Activated CD4-positive, alpha-beta T cell treated with anti-CD3 and anti-CD28 coated beads, Interleukin-2, amount 10 ng/mL, durations not matched to agents 24 days and 14 days (primary cell): Measurements from ENCODE around the gene ADAMTSL1. TPM values are rescaled to one million over a fixed set of nuclear protein-coding genes. Genes with fewer than 3 reads are reported as not detected.
A peak's percentile ranks its signal among the peaks of the same experiment; 100 is the strongest.

Experiments used
- DNase-seq: peaks from one replicate; pipeline ENCODE4 v3.0.0; 2022
- H3K27ac Mint-ChIP-seq: one replicate; pipeline ENCODE4 v1.8.0; 2022; ENCODE audit warnings: mild to moderate bottlenecking, mixed read lengths
- H3K27me3 Mint-ChIP-seq: one replicate; pipeline ENCODE4 v1.8.0; 2022; ENCODE audit warnings: mixed read lengths
- H3K36me3 Mint-ChIP-seq: one replicate; pipeline ENCODE4 v1.8.0; 2022; ENCODE audit warnings: low read depth, mild to moderate bottlenecking, mixed read lengths
- H3K4me1 Mint-ChIP-seq: one replicate; pipeline ENCODE4 v1.8.0; 2021; ENCODE audit warnings: mixed read lengths
- H3K4me3 Mint-ChIP-seq: one replicate; pipeline ENCODE4 v1.8.0; 2022; ENCODE audit warnings: mild to moderate bottlenecking, moderate library complexity, mixed read lengths
- H3K9me3 Mint-ChIP-seq: one replicate; pipeline ENCODE4 v1.8.0; 2021; ENCODE audit warnings: mixed read lengths
- intact Hi-C: fragments of 100-400 bp; cut with micrococcal nuclease; formaldehyde crosslinking; loops from one replicate; pipeline ENCODE4 v1.15.1; 2023
- total RNA-seq: library from RNA; stranded (reverse); gene quantifications from 2 replicates; pipeline ENCODE4 v1.2.3, GENCODE V29; 2022

ADAMTSL1 gene, protein sequence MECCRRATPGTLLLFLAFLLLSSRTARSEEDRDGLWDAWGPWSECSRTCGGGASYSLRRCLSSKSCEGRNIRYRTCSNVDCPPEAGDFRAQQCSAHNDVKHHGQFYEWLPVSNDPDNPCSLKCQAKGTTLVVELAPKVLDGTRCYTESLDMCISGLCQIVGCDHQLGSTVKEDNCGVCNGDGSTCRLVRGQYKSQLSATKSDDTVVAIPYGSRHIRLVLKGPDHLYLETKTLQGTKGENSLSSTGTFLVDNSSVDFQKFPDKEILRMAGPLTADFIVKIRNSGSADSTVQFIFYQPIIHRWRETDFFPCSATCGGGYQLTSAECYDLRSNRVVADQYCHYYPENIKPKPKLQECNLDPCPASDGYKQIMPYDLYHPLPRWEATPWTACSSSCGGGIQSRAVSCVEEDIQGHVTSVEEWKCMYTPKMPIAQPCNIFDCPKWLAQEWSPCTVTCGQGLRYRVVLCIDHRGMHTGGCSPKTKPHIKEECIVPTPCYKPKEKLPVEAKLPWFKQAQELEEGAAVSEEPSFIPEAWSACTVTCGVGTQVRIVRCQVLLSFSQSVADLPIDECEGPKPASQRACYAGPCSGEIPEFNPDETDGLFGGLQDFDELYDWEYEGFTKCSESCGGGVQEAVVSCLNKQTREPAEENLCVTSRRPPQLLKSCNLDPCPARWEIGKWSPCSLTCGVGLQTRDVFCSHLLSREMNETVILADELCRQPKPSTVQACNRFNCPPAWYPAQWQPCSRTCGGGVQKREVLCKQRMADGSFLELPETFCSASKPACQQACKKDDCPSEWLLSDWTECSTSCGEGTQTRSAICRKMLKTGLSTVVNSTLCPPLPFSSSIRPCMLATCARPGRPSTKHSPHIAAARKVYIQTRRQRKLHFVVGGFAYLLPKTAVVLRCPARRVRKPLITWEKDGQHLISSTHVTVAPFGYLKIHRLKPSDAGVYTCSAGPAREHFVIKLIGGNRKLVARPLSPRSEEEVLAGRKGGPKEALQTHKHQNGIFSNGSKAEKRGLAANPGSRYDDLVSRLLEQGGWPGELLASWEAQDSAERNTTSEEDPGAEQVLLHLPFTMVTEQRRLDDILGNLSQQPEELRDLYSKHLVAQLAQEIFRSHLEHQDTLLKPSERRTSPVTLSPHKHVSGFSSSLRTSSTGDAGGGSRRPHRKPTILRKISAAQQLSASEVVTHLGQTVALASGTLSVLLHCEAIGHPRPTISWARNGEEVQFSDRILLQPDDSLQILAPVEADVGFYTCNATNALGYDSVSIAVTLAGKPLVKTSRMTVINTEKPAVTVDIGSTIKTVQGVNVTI (N-terminal part only)
- not detected in 2 replicates for total RNA-seq

DNA sequence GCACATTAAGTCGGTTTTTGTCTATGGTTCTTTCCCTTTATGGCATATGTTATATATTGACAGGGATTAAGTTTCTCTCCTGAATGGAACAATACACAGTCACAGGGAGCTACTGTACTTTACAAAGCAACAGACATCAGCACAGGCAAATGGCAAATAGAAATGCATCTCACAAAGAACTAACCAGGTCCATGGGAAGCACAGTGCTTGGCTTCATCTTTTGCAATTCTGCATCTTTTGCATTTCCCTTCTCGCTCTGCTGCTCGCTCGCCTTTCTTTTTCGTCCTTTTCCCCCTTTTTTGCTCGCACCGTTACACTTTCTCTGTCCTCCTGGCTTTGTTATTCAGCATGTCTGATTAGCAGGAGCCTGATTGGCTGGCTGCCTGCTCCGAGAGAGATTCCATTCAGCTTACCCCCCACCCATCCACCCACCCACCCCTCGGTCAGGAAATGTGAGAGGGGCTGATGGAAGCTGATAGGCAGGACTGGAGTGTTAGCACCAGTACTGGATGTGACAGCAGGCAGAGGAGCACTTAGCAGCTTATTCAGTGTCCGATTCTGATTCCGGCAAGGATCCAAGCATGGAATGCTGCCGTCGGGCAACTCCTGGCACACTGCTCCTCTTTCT is at the start of gene ADAMTSL1:
TSS of gene ADAMTSL1 (plus strand) at position 502 of the 628 bp plus-strand sequence. CDS start at position 582, 80 bp downstream.
- H3K27ac Mint-ChIP-seq, result no peak within 1 kb of the TSS
- intact Hi-C loops, result no loop called here
- H3K4me1 Mint-ChIP-seq, result no peaks in the 10 kb centered on the region
- no peaks in the 10 kb centered on the region for H3K9me3 Mint-ChIP-seq
- no peak for DNase-seq
- no peak within 1 kb of the TSS for H3K4me3 Mint-ChIP-seq
- H3K27me3 Mint-ChIP-seq, result peaks cover 18% of the 10 kb centered on the region
- no peaks in the 10 kb centered on the region for H3K36me3 Mint-ChIP-seq

DNA sequence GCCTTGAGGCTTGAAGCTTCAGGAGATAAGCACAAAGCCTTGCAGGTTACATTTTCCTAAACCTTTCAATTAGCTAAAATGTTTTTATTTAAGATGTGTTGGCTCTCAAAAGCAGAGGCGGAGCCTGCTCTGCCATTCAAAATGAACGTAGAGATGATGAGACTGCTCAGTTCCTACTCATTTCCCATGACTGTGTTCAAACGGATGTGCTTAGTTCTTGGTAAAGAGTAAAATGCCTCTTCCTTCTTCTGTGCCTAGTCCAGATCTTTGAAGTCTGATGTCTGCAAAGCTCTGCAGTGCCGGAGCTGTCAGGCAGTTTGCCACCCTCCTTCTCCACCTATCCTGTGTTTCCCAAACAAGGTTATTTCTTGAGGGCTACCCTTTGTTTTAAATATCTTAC is 46.3 kb upstream of the ADAMTSL1 start:
- no peaks in the 10 kb centered on the region for H3K36me3 Mint-ChIP-seq
- no peak overlapping the region for H3K27ac Mint-ChIP-seq
- no peak for DNase-seq
- intact Hi-C loops, result no loop called here
- no peaks in the 10 kb centered on the region for H3K9me3 Mint-ChIP-seq
- peaks cover 1% of the 10 kb centered on the region for H3K27me3 Mint-ChIP-seq
- no peaks in the 10 kb centered on the region for H3K4me1 Mint-ChIP-seq
- no peak overlapping the region for H3K4me3 Mint-ChIP-seq

DNA sequence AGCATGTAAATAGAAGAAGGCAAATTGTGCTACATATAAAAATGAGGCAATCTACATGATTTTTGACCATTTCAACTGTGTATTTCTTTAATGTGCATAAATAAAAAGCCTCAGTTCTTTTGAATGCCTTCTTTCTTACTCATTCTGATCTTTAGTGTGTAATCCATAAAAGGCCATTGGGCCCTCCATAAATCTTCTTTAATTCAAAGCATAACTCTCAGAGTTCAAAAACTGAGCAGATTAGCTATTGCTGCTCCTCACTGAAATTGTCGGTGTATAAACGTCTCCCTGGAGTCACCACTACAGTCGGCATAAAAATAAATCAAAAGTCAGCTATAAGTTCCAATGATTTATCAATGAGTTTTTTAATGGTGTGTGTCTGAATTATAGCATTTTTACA is 45.3 kb upstream of the ADAMTSL1 start:
- intact Hi-C loops, result no loop called here
- no peak overlapping the region for H3K4me3 Mint-ChIP-seq
- H3K9me3 Mint-ChIP-seq, result no peaks in the 10 kb centered on the region

DNA sequence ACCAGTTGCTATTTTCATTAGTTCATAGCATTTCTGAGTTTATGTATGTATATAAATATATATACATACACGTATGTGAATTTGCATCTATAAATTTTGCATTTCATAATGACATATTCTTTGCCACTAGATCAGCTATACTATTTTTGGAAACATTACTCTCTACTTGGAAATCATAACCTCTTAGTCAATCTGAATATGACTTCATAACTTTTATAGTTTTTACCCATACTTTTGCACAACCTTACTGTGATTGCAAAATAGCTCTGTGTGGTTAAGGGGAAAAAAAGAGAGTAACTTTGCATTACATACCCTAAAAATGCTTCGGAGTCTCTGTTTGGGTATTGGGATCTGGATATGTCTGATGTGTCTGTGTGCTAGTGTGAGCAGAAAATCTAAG is 44.9 kb upstream of the ADAMTSL1 start:
- no peak overlapping the region for H3K27ac Mint-ChIP-seq
- H3K4me3 Mint-ChIP-seq, result no peak overlapping the region
- no peaks in the 10 kb centered on the region for H3K4me1 Mint-ChIP-seq

More for the DNA sequence above, 45.3 kb upstream of the ADAMTSL1 start:
- Mint-ChIP-seq H3K4me1 (no peaks in the 10 kb centered on the region), H3K27me3 (peaks cover 1% of the 10 kb centered on the region), H3K27ac (no peak overlapping the region), H3K36me3 (no peaks in the 10 kb centered on the region)
- no peak for DNase-seq

DNA sequence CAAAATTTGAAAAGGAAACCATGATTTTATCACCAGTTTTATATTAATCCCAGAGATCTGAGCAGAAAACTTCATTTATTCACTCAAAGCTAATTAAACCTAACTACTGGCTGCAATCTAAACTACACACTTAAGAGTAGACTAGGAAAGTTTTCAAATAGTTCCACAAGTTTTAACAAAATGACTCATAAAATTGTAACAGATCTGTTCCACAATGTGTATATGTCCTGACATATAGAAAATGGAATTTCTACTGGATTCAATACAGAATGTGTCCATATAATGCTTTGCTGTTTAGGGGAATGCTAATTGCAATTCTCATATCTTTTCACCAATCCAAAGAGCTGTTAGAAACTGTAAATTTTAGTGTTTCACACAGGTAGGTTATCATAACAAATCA is 40.3 kb upstream of the ADAMTSL1 start:
- no peak overlapping the region for H3K4me3 Mint-ChIP-seq
- peaks cover 10% of the 10 kb centered on the region for H3K27me3 Mint-ChIP-seq
- no peak for DNase-seq
- intact Hi-C loops, result no loop called here
- no peaks in the 10 kb centered on the region for H3K9me3 Mint-ChIP-seq
- no peaks in the 10 kb centered on the region for H3K36me3 Mint-ChIP-seq
- no peak overlapping the region for H3K27ac Mint-ChIP-seq
- no peaks in the 10 kb centered on the region for H3K4me1 Mint-ChIP-seq

More for the DNA sequence above, 44.9 kb upstream of the ADAMTSL1 start:
- intact Hi-C loops, result no loop called here
- no peaks in the 10 kb centered on the region for H3K9me3 Mint-ChIP-seq
- H3K36me3 Mint-ChIP-seq, result no peaks in the 10 kb centered on the region
- DNase-seq, result no peak
- peaks cover 1% of the 10 kb centered on the region for H3K27me3 Mint-ChIP-seq

DNA sequence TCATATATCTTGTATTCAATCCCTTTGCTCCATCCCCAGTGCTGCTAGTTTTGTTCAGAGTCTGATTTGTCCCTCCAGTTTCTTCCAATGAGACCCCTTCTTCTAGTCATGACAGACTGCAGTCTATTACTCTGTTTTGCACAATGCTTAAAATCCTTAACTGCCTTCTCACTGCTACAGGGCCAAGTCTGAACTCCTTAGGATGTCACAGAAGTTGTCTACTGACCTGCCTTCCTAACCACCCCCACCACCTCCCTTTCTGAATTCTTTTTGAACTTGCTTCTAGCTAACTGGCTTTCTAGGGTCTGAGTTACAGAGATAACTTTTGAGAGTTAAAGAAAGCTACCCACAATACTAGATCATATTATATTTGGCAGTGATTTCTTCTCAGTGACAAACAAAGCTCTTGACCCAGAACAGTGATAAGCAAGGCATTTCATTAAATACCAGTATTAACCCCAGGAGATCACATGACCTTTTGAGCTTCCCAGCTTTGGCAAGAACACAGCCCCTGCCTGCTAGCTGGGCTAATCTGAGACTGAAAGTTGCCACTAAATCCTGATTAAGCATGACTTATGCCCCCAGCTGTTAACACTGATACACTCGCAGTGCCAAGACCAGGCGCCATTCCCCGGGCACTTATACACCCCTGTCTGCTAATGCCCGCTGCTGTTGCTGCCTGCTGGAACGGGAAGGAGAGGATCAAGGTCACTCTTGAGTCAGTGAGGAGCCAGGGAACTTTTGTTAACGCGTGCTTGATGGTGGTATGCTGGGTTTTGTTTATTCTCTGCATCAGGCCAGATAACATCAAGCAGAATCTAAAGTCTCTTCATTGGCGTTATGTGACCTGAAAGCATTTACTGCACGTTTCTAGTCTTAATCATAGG is 36.4 kb upstream of the ADAMTSL1 start:
- no peaks in the 10 kb centered on the region for H3K4me1 Mint-ChIP-seq
- H3K4me3 Mint-ChIP-seq, result no peak overlapping the region
- intact Hi-C loops, result no loop called here
- no peaks in the 10 kb centered on the region for H3K36me3 Mint-ChIP-seq
- no peaks in the 10 kb centered on the region for H3K9me3 Mint-ChIP-seq
- peaks cover 20% of the 10 kb centered on the region for H3K27me3 Mint-ChIP-seq
- no peak overlapping the region for H3K27ac Mint-ChIP-seq
- no peak for DNase-seq

DNA sequence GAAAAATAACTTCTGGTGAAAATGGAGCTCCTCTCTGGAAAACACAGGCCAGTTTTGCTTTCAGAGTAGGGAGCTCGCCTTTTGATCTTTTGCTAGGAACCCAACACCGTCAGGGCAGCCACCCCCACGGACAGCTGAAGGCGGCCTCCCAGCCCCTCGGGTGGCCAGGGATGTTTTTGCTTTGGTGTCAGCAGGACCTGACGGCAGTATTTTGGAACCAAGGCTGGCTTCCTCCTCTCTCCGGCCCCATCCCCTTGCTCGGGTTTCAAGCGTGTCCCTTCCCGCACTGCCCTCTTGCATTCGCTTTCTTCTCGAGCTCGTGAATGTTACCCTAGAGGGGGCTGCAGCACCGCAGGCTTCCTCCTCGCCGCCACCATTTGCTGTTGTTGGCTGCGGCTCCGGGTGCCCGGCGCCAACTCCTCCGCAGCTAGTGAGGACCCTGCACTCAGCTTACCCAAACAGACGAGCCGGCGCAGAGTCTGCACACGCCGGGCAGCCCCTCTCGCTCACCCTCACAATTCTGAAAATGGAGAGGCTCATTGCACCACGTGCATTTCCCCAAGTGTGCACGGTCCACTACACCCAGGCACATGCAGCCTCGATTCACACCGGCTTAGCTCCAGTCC is 35.5 kb upstream of the ADAMTSL1 start:
- H3K36me3 Mint-ChIP-seq, result no peaks in the 10 kb centered on the region
- DNase-seq, result no peak
- intact Hi-C loops, result no loop called here
- H3K27ac Mint-ChIP-seq, result no peak overlapping the region
- no peak overlapping the region for H3K4me3 Mint-ChIP-seq
- no peaks in the 10 kb centered on the region for H3K9me3 Mint-ChIP-seq
- H3K27me3 Mint-ChIP-seq, result peaks cover 20% of the 10 kb centered on the region
- H3K4me1 Mint-ChIP-seq, result no peaks in the 10 kb centered on the region

DNA sequence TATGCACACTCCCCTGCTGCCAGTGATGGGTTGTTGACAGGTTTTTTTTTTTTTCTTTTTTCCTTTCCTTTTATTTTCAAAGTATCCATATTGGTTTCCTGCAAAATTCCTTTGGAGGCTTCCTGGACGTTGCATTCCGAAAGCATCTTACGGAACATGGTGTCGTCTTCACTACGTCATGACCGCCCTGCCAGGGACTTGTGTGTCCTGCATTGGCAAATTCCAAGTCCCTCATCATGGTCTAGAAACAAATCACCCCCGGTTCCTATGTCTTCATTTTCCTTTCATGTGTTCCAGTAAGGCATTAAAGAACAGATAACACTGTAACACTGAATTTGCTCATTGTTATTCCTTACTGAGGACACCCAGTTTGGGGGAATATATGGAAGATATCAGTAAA is 35.0 kb upstream of the ADAMTSL1 start:
- H3K36me3 Mint-ChIP-seq, result no peaks in the 10 kb centered on the region
- H3K4me1 Mint-ChIP-seq, result no peaks in the 10 kb centered on the region
- no peak overlapping the region for H3K27ac Mint-ChIP-seq
- H3K27me3 Mint-ChIP-seq, result peaks cover 20% of the 10 kb centered on the region
- intact Hi-C loops, result no loop called here
- no peaks in the 10 kb centered on the region for H3K9me3 Mint-ChIP-seq
- no peak overlapping the region for H3K4me3 Mint-ChIP-seq
- no peak for DNase-seq

DNA sequence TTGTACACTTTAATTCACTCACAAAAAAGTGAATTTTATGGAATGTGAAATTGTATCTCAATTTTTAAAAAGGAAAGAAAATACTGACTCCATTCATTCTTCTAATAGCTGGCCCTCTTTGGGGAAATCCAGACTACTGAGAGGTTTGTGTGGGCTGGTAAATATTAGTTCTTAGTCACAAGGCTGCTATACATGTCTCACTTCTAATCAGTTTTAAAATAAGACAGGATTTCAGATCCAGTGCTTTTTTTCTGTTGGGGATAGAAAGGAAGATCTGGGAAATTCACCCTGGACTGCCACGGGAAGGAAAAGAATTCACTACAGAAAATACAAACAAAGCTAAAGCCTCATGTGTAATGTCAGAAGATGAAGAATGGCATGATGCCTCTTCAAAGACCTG is 32.7 kb upstream of the ADAMTSL1 start:
- intact Hi-C loops, result loop anchor here (10.0 kb wide), 1 partner anchor 584 kb away; no protein-coding TSS in a partner anchor
- H3K4me1 Mint-ChIP-seq, result no peaks in the 10 kb centered on the region
- DNase-seq, result no peak
- no peaks in the 10 kb centered on the region for H3K9me3 Mint-ChIP-seq
- no peak overlapping the region for H3K4me3 Mint-ChIP-seq
- H3K27ac Mint-ChIP-seq, result no peak overlapping the region
- H3K27me3 Mint-ChIP-seq, result peaks cover 20% of the 10 kb centered on the region
- no peaks in the 10 kb centered on the region for H3K36me3 Mint-ChIP-seq

DNA sequence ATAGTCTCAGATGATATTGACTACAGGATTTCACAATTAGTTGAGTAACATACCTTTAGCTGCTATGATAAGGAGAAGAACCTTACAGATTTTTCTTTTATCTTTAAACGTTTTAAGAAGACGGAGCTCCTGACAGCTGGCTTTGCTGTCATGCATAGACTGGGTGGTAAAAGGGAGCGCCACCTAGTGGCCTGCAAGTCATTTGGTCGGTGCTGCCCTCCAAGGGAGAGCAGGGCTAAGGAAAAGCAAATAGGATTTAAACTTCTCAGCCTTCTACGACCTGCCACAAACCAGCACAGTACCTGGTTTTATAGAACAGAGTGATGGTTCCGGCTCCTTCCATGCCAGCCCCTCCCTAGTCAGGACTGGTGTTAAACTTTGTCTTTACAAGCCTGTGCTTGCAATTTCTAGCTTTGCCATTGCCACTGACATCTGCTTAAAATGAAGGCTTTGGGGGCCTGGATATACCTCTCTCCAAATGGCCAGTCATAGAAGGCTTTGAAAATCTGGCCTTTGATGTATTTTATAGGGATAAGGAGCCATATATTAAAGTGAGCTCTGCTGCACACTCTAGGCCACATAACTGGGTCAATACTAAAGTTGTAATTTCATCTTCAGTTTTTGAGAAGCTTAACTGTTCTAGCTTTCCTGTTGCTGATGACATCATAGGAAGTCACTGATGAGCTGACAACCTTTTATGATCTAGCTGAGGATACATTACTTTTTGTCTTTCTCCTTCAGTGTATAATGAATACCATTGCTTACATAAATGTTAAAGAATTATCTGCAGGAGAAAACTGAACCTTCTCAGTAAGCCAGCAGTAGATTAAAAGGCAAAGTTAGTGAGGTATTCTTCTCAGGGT is 31.1 kb upstream of the ADAMTSL1 start:
- intact Hi-C loops, result loop anchor here (2.0 to 10.0 kb wide), 2 partner anchors 188 to 582 kb away; no protein-coding TSS in a partner anchor
- DNase-seq, result peak; percentile 82
- peaks cover 16% of the 10 kb centered on the region for H3K27me3 Mint-ChIP-seq
- no peaks in the 10 kb centered on the region for H3K9me3 Mint-ChIP-seq
- H3K4me1 Mint-ChIP-seq, result no peaks in the 10 kb centered on the region
- H3K27ac Mint-ChIP-seq, result no peak overlapping the region
- no peaks in the 10 kb centered on the region for H3K36me3 Mint-ChIP-seq
- no peak overlapping the region for H3K4me3 Mint-ChIP-seq

DNA sequence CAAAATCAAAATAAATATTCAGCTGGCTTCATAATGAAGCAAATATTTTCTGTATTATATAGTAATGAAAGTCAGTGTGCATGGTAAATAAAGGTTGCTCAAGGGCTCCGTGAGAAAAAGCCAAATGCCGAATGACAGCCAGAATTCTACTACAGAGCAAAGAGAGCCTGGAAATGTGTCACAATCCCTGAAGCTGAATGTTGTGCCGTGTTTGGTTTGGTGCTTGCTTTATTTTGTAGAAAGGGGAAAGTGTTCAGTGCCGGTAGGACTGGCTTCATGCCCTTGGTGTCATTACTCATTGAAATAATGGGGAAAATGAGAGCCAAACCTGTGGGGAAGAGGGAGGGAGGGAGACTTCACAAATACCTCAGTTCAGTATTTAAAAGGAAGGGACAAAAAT is 26.8 kb upstream of the ADAMTSL1 start:
- Mint-ChIP-seq H3K4me1 (no peaks in the 10 kb centered on the region), H3K27me3 (no peaks in the 10 kb centered on the region), H3K4me3 (no peak overlapping the region), H3K36me3 (no peaks in the 10 kb centered on the region), H3K9me3 (no peaks in the 10 kb centered on the region), H3K27ac (no peak overlapping the region)
- DNase-seq, result no peak
- intact Hi-C loops, result loop anchor here (10.0 kb wide), 1 partner anchor 578 kb away; no protein-coding TSS in a partner anchor
